Ovary (tissue), 9 donors: ENCODE measurements around the gene PRR35. TPM values are rescaled to one million over a fixed set of nuclear protein-coding genes. Genes with fewer than 3 reads are reported as not detected.

ENCODE experiments used
- DNase-seq, 5 donors: peaks; one replicate each; pipeline ENCODE4 v3.0.0-alpha.2; 2019 to 2020
- H3K27ac ChIP-seq, 2 donors: fragments of 200-600 bp; one replicate each; pipeline versions ENCODE4 v1.5.1 to v1.8.0; 2019 to 2022
- H3K27me3 ChIP-seq: fragments of 200-600 bp; one replicate; pipeline ENCODE4 v1.8.0; 2022
- H3K36me3 ChIP-seq: fragments of 200-600 bp; sonication (generic); one replicate; pipeline ENCODE4 v1.5.1; 2019
- H3K4me1 ChIP-seq: one replicate; pipeline ENCODE4 v1.8.1; 2013; ENCODE audit warnings: mild to moderate bottlenecking, moderate library complexity; ENCODE audit not compliant: insufficient read depth
- H3K4me3 ChIP-seq: fragments of 200-600 bp; sonication (generic); one replicate; pipeline ENCODE4 v1.5.1; 2017
- H3K9me3 ChIP-seq, 2 donors: fragments of 200-600 bp in 1 of 2; sonication (generic) in 1 of 2; one replicate each; pipeline versions ENCODE4 v1.5.1 to v1.8.1; 2013 to 2019; ENCODE audit warnings: mild to moderate bottlenecking in 1 of 2, moderate library complexity in 1 of 2
- CTCF ChIP-seq, 3 donors: fragments of 450-650 bp in 2 of 3; fragments of 200-600 bp in 1 of 3; IDR thresholded peaks; one replicate each; pipeline versions ENCODE4 v1.5.1 to v1.8.0; 2016 to 2022; ENCODE audit warnings: antibody characterized with exemption in 3 of 3, mild to moderate bottlenecking in 1 of 3
- EP300 ChIP-seq: sonication (generic); formaldehyde crosslinking; IDR thresholded peaks from one replicate; pipeline ENCODE4 v1.6.1; 2017; ENCODE audit warnings: antibody characterized with exemption
- POLR2A ChIP-seq: fragments of 450-650 bp; IDR thresholded peaks from one replicate; pipeline ENCODE4 v1.6.1; 2017; ENCODE audit warnings: antibody characterized with exemption, mild to moderate bottlenecking, moderate library complexity
- whole genome bisulfite sequencing, 3 donors: extraction: QIAGEN DNeasy Blood & Tissue Kit in 1 of 3; methylation state at CpG; one replicate each; pipeline versions ENCODE4 v1.1.5 to v1.1.7; 2013 to 2017; 5-methylcytosine and 5-hydroxymethylcytosine counted together
- intact Hi-C, 4 donors: fragments of 100-400 bp; cut with DNase I; formaldehyde crosslinking; loops; one replicate each; pipeline versions ENCODE4 v1.11.0 to v1.15.1; 2022 to 2023
- polyA plus RNA-seq, 2 donors: library from polyadenylated mRNA; stranded (reverse); fragments of 200-250 nt in 1 of 2; fragments of 350-450 nt in 1 of 2; fragmentation: Illumina TruSeq in 1 of 2; extraction: RNeasy Lipid Tissue Mini Kit (QIAGEN cat#74804) in 1 of 2; gene quantifications; one replicate each; pipeline ENCODE4 v1.2.3, GENCODE V29; 2013 to 2014
- total RNA-seq, 7 donors: library from RNA; depleted of rRNA in 2 of 7; stranded (reverse); fragments of >200 nt in 2 of 7; fragmentation: NEBNext Ultra II Directional in 3 of 7; extraction: Animal tissue kit (Norgen Biotek cat#: 25700) in 3 of 7; gene quantifications; one replicate each; pipeline versions ENCODE4 v1.1.0 to v1.2.4, GENCODE V29; 2016 to 2023
- donor health status: DM: no; HTN: no; CAD: no; lungs with moderate emphysema.
- donor health status: DM: no; HTN: no; CAD: no.
- donor health status: Bipolar disorder and iron deficiency.
- donor health status: DM: yes; HTN: yes; CAD: no.
- donor health status: DM: no; HTN: no; CAD: no.
- donor health status: DM: yes; HTN: yes; CAD: no.

The PRR35 gene
- total and polyA plus RNA-seq, 9 donors: not detected

DNA sequence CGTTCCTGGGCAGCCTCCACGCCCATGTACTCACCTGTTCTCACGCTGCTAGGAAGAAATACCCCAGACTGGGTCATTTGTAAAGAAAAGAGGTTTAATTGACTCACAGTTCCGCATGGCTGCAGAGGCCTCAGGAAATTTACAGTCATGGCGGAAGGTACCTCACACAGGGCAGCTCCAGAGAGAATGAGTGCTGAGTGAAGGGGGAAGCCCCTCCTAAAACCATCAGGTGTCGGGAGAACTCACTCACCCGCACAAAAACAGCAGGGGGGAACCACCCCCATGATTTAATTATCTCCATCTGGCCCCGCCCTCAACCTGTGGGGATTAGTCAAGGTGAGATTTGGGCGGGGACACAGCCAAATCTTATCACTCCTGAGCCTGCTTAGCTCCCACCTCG, 47.8 kb downstream of the PRR35 start:
- Histone ChIP-seq H3K27me3 (no peaks in the 10 kb centered on the region), H3K36me3 (no peaks in the 10 kb centered on the region), H3K27ac (no peak overlapping the region), H3K9me3 (no peaks in the 10 kb centered on the region), H3K4me1 (no peaks in the 10 kb centered on the region), H3K4me3 (no peak overlapping the region)
- WGBS, 3 donors: 85 to 89% (median 87%) methylated on average over 10 of the region's 10 CpGs
- intact Hi-C loops: no loop called here
- no peak for TF ChIP-seq POLR2A
- TF ChIP-seq EP300: no peak
- TF ChIP-seq CTCF (IDR thresholded peaks at IDR 0.05): no peak
- no peak for DNase-seq

DNA sequence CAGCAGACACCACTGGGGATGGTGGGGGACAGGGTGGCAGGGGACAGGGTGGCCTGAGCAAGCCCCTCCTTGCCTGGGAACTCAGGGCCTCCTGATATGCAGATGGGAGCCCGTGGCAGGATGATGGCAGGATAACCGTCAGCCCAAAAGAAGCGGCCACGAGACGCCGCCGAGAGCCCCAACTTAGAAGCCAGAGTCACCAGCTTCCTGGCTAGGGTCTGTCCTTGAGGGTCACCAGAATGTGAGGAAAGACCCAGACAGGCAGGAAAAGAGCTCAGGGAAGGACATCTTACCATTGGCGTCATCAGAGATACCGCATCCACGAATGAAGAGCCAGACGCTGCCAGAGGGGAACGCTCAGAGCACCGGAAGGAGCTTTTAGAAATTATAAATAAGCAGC, 49.1 kb downstream of the PRR35 start:
- intact Hi-C loops: no loop called here
- whole genome bisulfite sequencing, 3 donors: 87 to 90% (median 88%) methylated on average over 13 of the region's 13 CpGs
- Histone ChIP-seq H3K4me3 (no peak overlapping the region), H3K27ac (no peak overlapping the region), H3K36me3 (no peaks in the 10 kb centered on the region), H3K27me3 (no peaks in the 10 kb centered on the region), H3K9me3 (no peaks in the 10 kb centered on the region), H3K4me1 (no peaks in the 10 kb centered on the region)
- no peak for DNase-seq
- TF ChIP-seq CTCF (IDR thresholded peaks at IDR 0.05) (no peak), POLR2A (no peak), EP300 (no peak)

GRCh38 chr16:609984-610383, 49.8 kb downstream of the PRR35 start:
- no peak for TF ChIP-seq CTCF (IDR thresholded peaks at IDR 0.05)
- no peak for TF ChIP-seq POLR2A
- no peak for TF ChIP-seq EP300
- DNase-seq: no peak
- H3K27ac ChIP-seq: no peak overlapping the region
- intact Hi-C loops: no loop called here
- no peaks in the 10 kb centered on the region for H3K27me3 ChIP-seq
- WGBS, 3 donors: 91 to 95% (median 91%) methylated on average over 14 of the region's 14 CpGs
- H3K4me3 ChIP-seq: no peak overlapping the region
- no peaks in the 10 kb centered on the region for H3K36me3 ChIP-seq
- H3K9me3 ChIP-seq: no peaks in the 10 kb centered on the region
- no peaks in the 10 kb centered on the region for H3K4me1 ChIP-seq

DNA sequence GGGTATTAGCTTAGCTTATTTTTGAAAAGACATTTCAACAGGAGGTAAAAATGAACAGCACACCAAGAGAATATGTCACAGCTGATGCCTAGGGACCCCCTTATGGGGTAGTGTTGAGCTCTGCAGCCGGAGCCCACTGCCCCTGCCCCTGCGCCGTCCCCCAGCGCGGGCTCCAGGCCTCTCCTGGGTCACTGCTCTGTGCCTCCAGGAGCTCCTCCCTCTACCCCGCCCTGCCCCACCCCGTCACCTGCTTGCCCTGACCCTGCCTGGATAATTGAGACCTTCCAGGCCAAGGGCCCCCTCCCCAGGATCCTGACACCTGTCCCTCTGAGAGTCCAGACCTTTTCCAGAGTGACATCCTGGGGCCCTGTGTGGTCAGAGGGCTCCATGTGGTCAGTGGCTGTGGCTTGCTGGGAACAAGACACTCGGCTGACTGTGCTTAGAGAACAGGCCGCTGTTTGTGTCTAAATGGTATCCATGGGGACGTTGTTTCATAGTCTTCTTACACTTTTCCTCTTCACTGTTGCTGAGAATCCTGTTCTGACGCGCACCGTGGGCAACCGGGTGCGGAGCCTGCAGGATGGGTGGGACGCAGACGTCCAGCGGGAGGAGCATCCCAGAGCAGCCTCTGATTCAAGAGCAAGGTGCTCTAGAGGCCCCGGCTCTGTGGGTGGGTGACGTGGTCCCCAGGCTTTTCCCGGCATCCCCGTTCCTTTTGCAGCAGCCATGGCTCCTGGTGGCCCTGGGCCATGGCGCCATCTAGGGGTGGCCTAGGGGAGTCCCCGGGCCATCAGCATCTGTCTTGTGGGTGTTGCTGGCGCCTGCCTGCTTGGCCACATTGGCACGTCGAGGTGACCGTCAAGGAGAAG, 50.6 kb downstream of the PRR35 start:
- Histone ChIP-seq H3K4me1 (no peaks in the 10 kb centered on the region), H3K4me3 (no peak overlapping the region), H3K9me3 (no peaks in the 10 kb centered on the region), H3K36me3 (no peaks in the 10 kb centered on the region), H3K27ac (no peak overlapping the region), H3K27me3 (no peaks in the 10 kb centered on the region)
- WGBS, 3 donors: 71 to 76% (median 73%) methylated on average over 27 to 28 of the region's 28 CpGs
- TF ChIP-seq CTCF (IDR thresholded peaks at IDR 0.05): peak in 2 of 3 donors; percentile 32 to 38
- no peak for TF ChIP-seq POLR2A
- intact Hi-C loops: no loop called here
- DNase-seq: peak in 4 of 5 donors; percentile 47 to 65 (median 50)
